ENCODE measurements around the gene PTPRN2.

DNA sequence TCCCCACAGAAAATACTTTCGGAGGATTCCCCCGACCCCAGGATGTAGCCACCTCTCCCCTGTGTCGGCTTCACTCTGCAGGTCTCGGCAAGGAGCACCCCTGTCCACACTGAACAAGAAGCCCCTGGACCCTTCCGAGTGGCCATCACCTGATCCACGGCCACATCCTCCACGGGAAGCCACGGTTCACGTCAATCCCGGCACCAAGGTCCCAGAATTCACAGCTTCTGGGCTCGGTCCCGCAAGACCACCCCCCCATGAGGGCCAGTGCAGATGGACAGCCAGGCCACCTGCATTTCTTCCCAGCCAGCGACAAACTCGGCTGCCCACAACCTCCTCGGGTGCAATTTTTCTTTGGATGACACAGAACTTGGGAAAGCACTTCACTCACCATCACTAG, 199.6 kb downstream of the PTPRN2 start:
- no peak for TF ChIP-seq TCF7L2 (IDR thresholded peaks at IDR 0.05; ENCODE audit: borderline replicate concordance, extremely low read depth, insufficient read depth, insufficient read length)
- TF ChIP-seq POLR2A (IDR thresholded peaks at IDR 0.05; ENCODE audit: borderline replicate concordance, extremely low read depth, insufficient read depth, insufficient read length) = no peak
- no peak for TF ChIP-seq EZH2 (IDR thresholded peaks at IDR 0.05)
- no peak for TF ChIP-seq EZH2phosphoT487 (IDR thresholded peaks at IDR 0.05; ENCODE audit: borderline replicate concordance)
- no peak for TF ChIP-seq SRF (IDR thresholded peaks at IDR 0.05; ENCODE audit: low read depth)
- TF ChIP-seq, protein P1, sequence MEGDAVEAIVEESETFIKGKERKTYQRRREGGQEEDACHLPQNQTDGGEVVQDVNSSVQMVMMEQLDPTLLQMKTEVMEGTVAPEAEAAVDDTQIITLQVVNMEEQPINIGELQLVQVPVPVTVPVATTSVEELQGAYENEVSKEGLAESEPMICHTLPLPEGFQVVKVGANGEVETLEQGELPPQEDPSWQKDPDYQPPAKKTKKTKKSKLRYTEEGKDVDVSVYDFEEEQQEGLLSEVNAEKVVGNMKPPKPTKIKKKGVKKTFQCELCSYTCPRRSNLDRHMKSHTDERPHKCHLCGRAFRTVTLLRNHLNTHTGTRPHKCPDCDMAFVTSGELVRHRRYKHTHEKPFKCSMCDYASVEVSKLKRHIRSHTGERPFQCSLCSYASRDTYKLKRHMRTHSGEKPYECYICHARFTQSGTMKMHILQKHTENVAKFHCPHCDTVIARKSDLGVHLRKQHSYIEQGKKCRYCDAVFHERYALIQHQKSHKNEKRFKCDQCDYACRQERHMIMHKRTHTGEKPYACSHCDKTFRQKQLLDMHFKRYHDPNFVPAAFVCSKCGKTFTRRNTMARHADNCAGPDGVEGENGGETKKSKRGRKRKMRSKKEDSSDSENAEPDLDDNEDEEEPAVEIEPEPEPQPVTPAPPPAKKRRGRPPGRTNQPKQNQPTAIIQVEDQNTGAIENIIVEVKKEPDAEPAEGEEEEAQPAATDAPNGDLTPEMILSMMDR (IDR thresholded peaks at IDR 0.05 in 2 of 3, conservative IDR thresholded peaks at IDR 0.05 in 1 of 3; ENCODE audit: borderline replicate concordance in 1 of 3, insufficient read depth in 1 of 3, low read depth in 2 of 3, low read length in 2 of 3) = no peak
